ENCODE data around the gene CREB3L2.

Gene CREB3L2

DNA sequence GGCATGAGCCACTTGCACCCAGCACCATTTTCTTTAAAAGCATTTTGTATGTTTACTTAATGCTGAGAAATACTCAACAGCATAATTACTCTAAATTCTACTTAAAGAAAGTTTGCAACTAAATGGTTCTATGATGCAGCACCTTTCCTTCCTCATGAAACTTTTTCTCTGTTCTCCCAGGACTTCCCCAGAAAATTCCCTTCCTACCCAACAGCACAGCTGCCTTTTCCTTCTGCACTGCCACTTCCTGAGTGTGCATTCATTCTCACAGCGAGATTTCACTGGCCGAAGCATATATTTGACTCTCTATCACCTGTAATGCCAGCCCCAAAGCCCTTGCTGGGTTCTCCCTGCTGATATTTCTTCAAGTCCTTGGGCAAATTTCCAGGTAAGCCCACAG is 113.6 kb downstream of the CREB3L2 start:
- CTCF ChIA-PET = interaction anchor here (1.2 kb wide), 1 partner anchor 232 kb away, joined by 3 read pairs; no protein-coding TSS in a partner anchor
- H3K36me3 ChIP-seq (ENCODE audit: control insufficient read depth in 4 of 4, insufficient read depth in 4 of 4, low read length in 3 of 4) = peaks cover 13 to 61% (median 40%) of the 10 kb centered on the region in 4 experiments

GRCh38 chr7:137886746-137887145 is 115.1 kb downstream of the CREB3L2 start:
- Histone ChIP-seq H3K9me3 (ENCODE audit: control extremely low read depth in 1 of 5, control insufficient read depth in 4 of 5, insufficient read depth in 2 of 5, low read depth in 1 of 5, low read length in 4 of 5) (peaks cover 0 to 12% (median 3%) of the 10 kb centered on the region in 5 experiments), H3K36me3 (ENCODE audit: control insufficient read depth in 4 of 4, insufficient read depth in 4 of 4, low read length in 3 of 4) (peaks cover 20 to 64% (median 50%) of the 10 kb centered on the region in 4 experiments), H3K27me3 (replicated peaks in 2 of 5; ENCODE audit: control insufficient read depth in 4 of 5, insufficient read depth in 5 of 5, low read length in 4 of 5) (no peaks in the 10 kb centered on the region), H3K4me1 (ENCODE audit: control extremely low read depth in 1 of 4, control insufficient read depth in 4 of 4, insufficient read depth in 4 of 4, low read length in 3 of 4) (peaks cover 0 to 7% (median 2%) of the 10 kb centered on the region in 4 experiments), H3K4me3 (ENCODE audit: control insufficient read depth in 1 of 7, extremely low read depth in 1 of 7, insufficient read depth in 4 of 7, low read depth in 2 of 7, low read length in 6 of 7) (no peak overlapping the region), H3K27ac (ENCODE audit: insufficient read depth in 1 of 2, low read depth in 1 of 2, low read length in 2 of 2, poor library complexity in 1 of 2, severe bottlenecking in 2 of 2) (no peak overlapping the region)
- POLR2A ChIA-PET = no interaction called here
- no peak for DNase-seq
- whole genome bisulfite sequencing (ENCODE audit: insufficient coverage) = 100% methylated on average over 1 of the region's 2 CpGs
- CTCF ChIA-PET = no interaction called here

More for the DNA sequence above, 113.6 kb downstream of the CREB3L2 start:
- POLR2A ChIA-PET = no interaction called here
- 94% methylated on average over 2 of the region's 2 CpGs for WGBS (ENCODE audit: insufficient coverage)
- DNase-seq = no peak
- no peak overlapping the region for H3K27ac ChIP-seq (ENCODE audit: insufficient read depth in 1 of 2, low read depth in 1 of 2, low read length in 2 of 2, poor library complexity in 1 of 2, severe bottlenecking in 2 of 2)
- H3K4me1 ChIP-seq (ENCODE audit: control extremely low read depth in 1 of 4, control insufficient read depth in 4 of 4, insufficient read depth in 4 of 4, low read length in 3 of 4) = peaks cover 0 to 7% (median 2%) of the 10 kb centered on the region in 4 experiments
- no peaks in the 10 kb centered on the region for H3K27me3 ChIP-seq (replicated peaks in 2 of 5; ENCODE audit: control insufficient read depth in 4 of 5, insufficient read depth in 5 of 5, low read length in 4 of 5)
- H3K4me3 ChIP-seq (ENCODE audit: control insufficient read depth in 1 of 7, extremely low read depth in 1 of 7, insufficient read depth in 4 of 7, low read depth in 2 of 7, low read length in 6 of 7) = no peak overlapping the region
- H3K9me3 ChIP-seq (ENCODE audit: control extremely low read depth in 1 of 5, control insufficient read depth in 4 of 5, insufficient read depth in 2 of 5, low read depth in 1 of 5, low read length in 4 of 5) = no peaks in the 10 kb centered on the region

GRCh38 chr7:137886281-137886680 is 115.6 kb downstream of the CREB3L2 start:
- DNase-seq = no peak
- peaks cover 25 to 67% (median 54%) of the 10 kb centered on the region in 4 experiments for H3K36me3 ChIP-seq (ENCODE audit: control insufficient read depth in 4 of 4, insufficient read depth in 4 of 4, low read length in 3 of 4)
- 100% methylated on average over 3 of the region's 3 CpGs for WGBS (ENCODE audit: insufficient coverage)
- peaks cover 0 to 14% (median 3%) of the 10 kb centered on the region in 5 experiments for H3K9me3 ChIP-seq (ENCODE audit: control extremely low read depth in 1 of 5, control insufficient read depth in 4 of 5, insufficient read depth in 2 of 5, low read depth in 1 of 5, low read length in 4 of 5)
- H3K4me1 ChIP-seq (ENCODE audit: control extremely low read depth in 1 of 4, control insufficient read depth in 4 of 4, insufficient read depth in 4 of 4, low read length in 3 of 4) = peaks cover 0 to 7% (median 2%) of the 10 kb centered on the region in 4 experiments
- H3K27me3 ChIP-seq (replicated peaks in 2 of 5; ENCODE audit: control insufficient read depth in 4 of 5, insufficient read depth in 5 of 5, low read length in 4 of 5) = no peaks in the 10 kb centered on the region
- no peak overlapping the region for H3K4me3 ChIP-seq (ENCODE audit: control insufficient read depth in 1 of 7, extremely low read depth in 1 of 7, insufficient read depth in 4 of 7, low read depth in 2 of 7, low read length in 6 of 7)
- ChIA-PET POLR2A (no interaction called here), CTCF (no interaction called here)
- H3K27ac ChIP-seq (ENCODE audit: insufficient read depth in 1 of 2, low read depth in 1 of 2, low read length in 2 of 2, poor library complexity in 1 of 2, severe bottlenecking in 2 of 2) = no peak overlapping the region

DNA sequence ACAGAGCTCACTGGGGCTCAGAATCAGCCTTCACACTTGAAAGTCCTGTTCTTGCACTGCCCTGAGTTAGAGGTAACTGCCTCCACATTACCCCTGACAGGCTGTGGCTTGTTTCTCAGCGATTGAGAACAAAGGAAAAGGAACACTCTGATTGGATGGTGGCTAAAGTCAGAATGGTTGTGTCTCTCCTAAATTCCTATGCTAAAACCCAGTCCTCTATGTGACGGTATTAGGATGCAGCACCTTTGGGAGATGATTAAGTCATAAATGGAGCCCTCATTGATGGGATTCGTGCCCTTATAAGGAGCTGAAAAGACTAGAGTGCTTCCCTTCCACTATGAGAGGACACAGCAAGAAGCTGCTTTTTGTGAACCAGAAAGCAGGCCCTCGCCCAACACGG is 116.2 kb downstream of the CREB3L2 start:
- peaks cover 0 to 14% (median 3%) of the 10 kb centered on the region in 5 experiments for H3K9me3 ChIP-seq (ENCODE audit: control extremely low read depth in 1 of 5, control insufficient read depth in 4 of 5, insufficient read depth in 2 of 5, low read depth in 1 of 5, low read length in 4 of 5)
- WGBS (ENCODE audit: insufficient coverage) = 96% methylated on average over 4 of the region's 5 CpGs
- ChIA-PET POLR2A (no interaction called here), CTCF (interaction anchor here (1.5 kb wide), 1 partner anchor 280 kb away, joined by 3 read pairs; no protein-coding TSS in a partner anchor)
- peaks cover 0 to 7% (median 2%) of the 10 kb centered on the region in 4 experiments for H3K4me1 ChIP-seq (ENCODE audit: control extremely low read depth in 1 of 4, control insufficient read depth in 4 of 4, insufficient read depth in 4 of 4, low read length in 3 of 4)
- DNase-seq = no peak
- no peaks in the 10 kb centered on the region for H3K27me3 ChIP-seq (replicated peaks in 2 of 5; ENCODE audit: control insufficient read depth in 4 of 5, insufficient read depth in 5 of 5, low read length in 4 of 5)
- H3K4me3 ChIP-seq (ENCODE audit: control insufficient read depth in 1 of 7, extremely low read depth in 1 of 7, insufficient read depth in 4 of 7, low read depth in 2 of 7, low read length in 6 of 7) = no peak overlapping the region
- H3K36me3 ChIP-seq (ENCODE audit: control insufficient read depth in 4 of 4, insufficient read depth in 4 of 4, low read length in 3 of 4) = peaks cover 25 to 72% (median 57%) of the 10 kb centered on the region in 4 experiments
- H3K27ac ChIP-seq (ENCODE audit: insufficient read depth in 1 of 2, low read depth in 1 of 2, low read length in 2 of 2, poor library complexity in 1 of 2, severe bottlenecking in 2 of 2) = no peak overlapping the region

DNA sequence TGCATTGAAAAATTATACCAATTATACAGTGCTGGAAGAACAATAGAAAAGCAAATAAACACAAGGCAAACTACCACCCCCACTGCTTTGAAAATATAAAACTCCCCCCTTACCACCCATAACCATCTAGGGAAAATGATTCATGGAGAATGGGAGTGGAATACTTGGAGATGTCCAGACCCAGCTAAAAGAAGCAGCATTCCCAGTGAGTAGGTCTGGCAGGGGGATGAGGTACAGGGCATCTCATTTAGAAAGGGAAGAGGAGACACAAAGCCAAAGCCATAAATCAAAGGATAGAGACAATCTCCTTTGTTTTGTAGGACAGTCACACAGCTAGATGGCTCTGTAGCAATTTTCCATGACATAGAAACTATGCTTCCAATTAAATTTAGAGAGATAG is 119.1 kb downstream of the CREB3L2 start:
- ChIA-PET POLR2A (no interaction called here), CTCF (interaction anchor here (1.4 kb wide), 1 partner anchor 12 kb away, joined by 5 read pairs; no protein-coding TSS in a partner anchor)
- no peaks in the 10 kb centered on the region for H3K4me1 ChIP-seq (ENCODE audit: control extremely low read depth in 1 of 4, control insufficient read depth in 4 of 4, insufficient read depth in 4 of 4, low read length in 3 of 4)
- no peak overlapping the region for H3K27ac ChIP-seq (ENCODE audit: insufficient read depth in 1 of 2, low read depth in 1 of 2, low read length in 2 of 2, poor library complexity in 1 of 2, severe bottlenecking in 2 of 2)
- DNase-seq = no peak
- no peaks in the 10 kb centered on the region for H3K27me3 ChIP-seq (replicated peaks in 2 of 5; ENCODE audit: control insufficient read depth in 4 of 5, insufficient read depth in 5 of 5, low read length in 4 of 5)
- H3K36me3 ChIP-seq (ENCODE audit: control insufficient read depth in 4 of 4, insufficient read depth in 4 of 4, low read length in 3 of 4) = peaks cover 23 to 88% (median 68%) of the 10 kb centered on the region in 4 experiments
- H3K9me3 ChIP-seq (ENCODE audit: control extremely low read depth in 1 of 5, control insufficient read depth in 4 of 5, insufficient read depth in 2 of 5, low read depth in 1 of 5, low read length in 4 of 5) = peaks cover 0 to 14% (median 3%) of the 10 kb centered on the region in 5 experiments
- no peak overlapping the region for H3K4me3 ChIP-seq (ENCODE audit: control insufficient read depth in 1 of 7, extremely low read depth in 1 of 7, insufficient read depth in 4 of 7, low read depth in 2 of 7, low read length in 6 of 7)

DNA sequence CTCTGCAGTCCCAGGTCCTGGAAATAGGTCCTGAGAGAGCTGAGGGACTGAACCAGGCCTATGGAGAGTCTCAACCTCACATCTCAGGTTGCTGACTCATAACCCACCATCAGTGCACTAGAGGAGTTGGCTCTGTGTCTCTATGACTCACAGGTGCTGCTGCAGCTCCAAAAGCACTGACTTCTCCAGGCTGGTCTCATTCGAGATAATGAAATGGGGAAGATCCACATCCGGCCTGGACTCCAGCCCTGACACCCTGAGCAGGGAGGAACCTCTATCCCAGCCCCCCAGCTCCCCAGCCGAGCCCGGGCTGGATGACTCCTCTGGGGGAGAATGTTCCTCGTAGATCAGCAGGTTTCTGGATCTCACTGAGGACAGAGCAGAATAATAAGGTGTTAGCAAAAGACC is 119.6 kb downstream of the CREB3L2 start:
- peaks cover 23 to 92% (median 70%) of the 10 kb centered on the region in 4 experiments for H3K36me3 ChIP-seq (ENCODE audit: control insufficient read depth in 4 of 4, insufficient read depth in 4 of 4, low read length in 3 of 4)
- H3K4me1 ChIP-seq (ENCODE audit: control extremely low read depth in 1 of 4, control insufficient read depth in 4 of 4, insufficient read depth in 4 of 4, low read length in 3 of 4) = no peaks in the 10 kb centered on the region
- H3K27me3 ChIP-seq (replicated peaks in 2 of 5; ENCODE audit: control insufficient read depth in 4 of 5, insufficient read depth in 5 of 5, low read length in 4 of 5) = no peaks in the 10 kb centered on the region
- ChIA-PET POLR2A (no interaction called here), CTCF (interaction anchor here (1.4 kb wide), 1 partner anchor 12 kb away, joined by 5 read pairs; no protein-coding TSS in a partner anchor)
- H3K9me3 ChIP-seq (ENCODE audit: control extremely low read depth in 1 of 5, control insufficient read depth in 4 of 5, insufficient read depth in 2 of 5, low read depth in 1 of 5, low read length in 4 of 5) = peaks cover 0 to 14% (median 3%) of the 10 kb centered on the region in 5 experiments
- no peak for DNase-seq
- 98% methylated on average over 4 of the region's 5 CpGs for WGBS (ENCODE audit: insufficient coverage)
- H3K27ac ChIP-seq (ENCODE audit: insufficient read depth in 1 of 2, low read depth in 1 of 2, low read length in 2 of 2, poor library complexity in 1 of 2, severe bottlenecking in 2 of 2) = no peak overlapping the region
- H3K4me3 ChIP-seq (ENCODE audit: control insufficient read depth in 1 of 7, extremely low read depth in 1 of 7, insufficient read depth in 4 of 7, low read depth in 2 of 7, low read length in 6 of 7) = no peak overlapping the region

DNA sequence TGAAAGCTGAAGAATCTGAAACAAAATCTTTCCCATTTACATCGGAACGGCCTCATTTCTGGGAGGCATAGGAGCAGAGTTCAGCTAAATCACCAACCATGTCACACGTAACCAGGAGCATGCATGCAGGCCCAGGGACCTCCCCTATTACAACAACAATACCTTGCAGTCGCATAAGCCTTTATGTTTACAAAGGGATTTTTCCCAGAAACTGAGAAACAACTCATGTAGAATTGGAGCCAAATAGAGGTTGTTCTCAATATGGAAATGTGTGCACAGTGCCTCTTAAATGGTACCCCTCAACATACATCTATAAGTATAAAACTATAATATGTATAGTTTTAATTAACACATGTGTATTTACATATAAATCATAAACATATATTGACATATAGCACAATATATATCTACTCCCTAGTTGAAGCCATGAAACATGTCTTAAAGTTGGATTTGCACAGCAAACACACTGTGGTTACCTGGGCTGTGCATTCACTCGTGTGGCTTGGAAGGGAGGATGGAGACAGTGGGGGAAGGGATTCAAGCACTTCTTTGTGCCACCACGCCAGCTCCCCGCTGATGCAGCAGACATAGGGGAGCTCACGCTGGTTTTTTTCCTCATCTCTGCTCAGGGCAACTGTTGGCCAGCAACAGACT is 120.2 kb downstream of the CREB3L2 start:
- Histone ChIP-seq H3K27me3 (replicated peaks in 2 of 5; ENCODE audit: control insufficient read depth in 4 of 5, insufficient read depth in 5 of 5, low read length in 4 of 5) (no peaks in the 10 kb centered on the region), H3K9me3 (ENCODE audit: control extremely low read depth in 1 of 5, control insufficient read depth in 4 of 5, insufficient read depth in 2 of 5, low read depth in 1 of 5, low read length in 4 of 5) (peaks cover 0 to 14% (median 3%) of the 10 kb centered on the region in 5 experiments), H3K4me1 (ENCODE audit: control extremely low read depth in 1 of 4, control insufficient read depth in 4 of 4, insufficient read depth in 4 of 4, low read length in 3 of 4) (no peaks in the 10 kb centered on the region), H3K36me3 (ENCODE audit: control insufficient read depth in 4 of 4, insufficient read depth in 4 of 4, low read length in 3 of 4) (peaks cover 27 to 91% (median 72%) of the 10 kb centered on the region in 4 experiments), H3K27ac (ENCODE audit: insufficient read depth in 1 of 2, low read depth in 1 of 2, low read length in 2 of 2, poor library complexity in 1 of 2, severe bottlenecking in 2 of 2) (no peak overlapping the region), H3K4me3 (ENCODE audit: control insufficient read depth in 1 of 7, extremely low read depth in 1 of 7, insufficient read depth in 4 of 7, low read depth in 2 of 7, low read length in 6 of 7) (no peak overlapping the region)
- WGBS (ENCODE audit: insufficient coverage) = 95% methylated on average over 3 of the region's 8 CpGs
- CTCF ChIA-PET = no interaction called here
- POLR2A ChIA-PET = no interaction called here
- DNase-seq = no peak
